Effector memory CD8-positive, alpha-beta T cell (primary cell): Measurements from ENCODE around the gene TIMM22.
"Not testable (repeated sequence)": the region's sequence is repeated elsewhere in the genome, so short reads cannot be mapped to it uniquely, and the experiment has no call there.

Source experiments
- ATAC-seq: fragments of 150-1000 bp; cut with Tn5 transposase; replicated peaks from 2 replicates; pipeline ENCODE4 v1.10.0; 2021; ENCODE audit warnings: mild to moderate bottlenecking, moderate library complexity
- DNase-seq, 3 experiments: peaks; one replicate each; pipeline ENCODE4 v3.0.0; 2021
- H3K27ac Mint-ChIP-seq, 2 donors: one replicate each; pipeline ENCODE4 v1.8.0; 2022; ENCODE audit warnings: mild to moderate bottlenecking in 2 of 2, mixed read lengths in 2 of 2, moderate library complexity in 2 of 2
- H3K27me3 Mint-ChIP-seq, 2 donors: one replicate each; pipeline ENCODE4 v1.8.0; 2022; ENCODE audit warnings: mixed read lengths in 2 of 2
- H3K36me3 Mint-ChIP-seq: one replicate; pipeline ENCODE4 v1.8.0; 2022; ENCODE audit warnings: mild to moderate bottlenecking, moderate library complexity, mixed read lengths; ENCODE audit not compliant: insufficient read depth
- H3K4me1 Mint-ChIP-seq, 2 donors: one replicate each; pipeline ENCODE4 v1.8.0; 2022; ENCODE audit warnings: low read depth in 2 of 2, mixed read lengths in 2 of 2
- H3K4me3 Mint-ChIP-seq, 2 donors: one replicate each; pipeline ENCODE4 v1.8.0; 2022; ENCODE audit warnings: mild to moderate bottlenecking in 2 of 2, mixed read lengths in 2 of 2, moderate library complexity in 2 of 2
- H3K9me3 Mint-ChIP-seq, 2 donors: one replicate each; pipeline ENCODE4 v1.8.0; 2022; ENCODE audit warnings: mixed read lengths in 2 of 2
- total RNA-seq, 9 experiments: gene quantifications; one replicate each; lab custom pipeline; 2026; lab: John Stamatoyannopoulos, UW

Gene TIMM22
- 9.5 to 38.1 (median 23.7) reads per million in 9 experiments for total RNA-seq

DNA sequence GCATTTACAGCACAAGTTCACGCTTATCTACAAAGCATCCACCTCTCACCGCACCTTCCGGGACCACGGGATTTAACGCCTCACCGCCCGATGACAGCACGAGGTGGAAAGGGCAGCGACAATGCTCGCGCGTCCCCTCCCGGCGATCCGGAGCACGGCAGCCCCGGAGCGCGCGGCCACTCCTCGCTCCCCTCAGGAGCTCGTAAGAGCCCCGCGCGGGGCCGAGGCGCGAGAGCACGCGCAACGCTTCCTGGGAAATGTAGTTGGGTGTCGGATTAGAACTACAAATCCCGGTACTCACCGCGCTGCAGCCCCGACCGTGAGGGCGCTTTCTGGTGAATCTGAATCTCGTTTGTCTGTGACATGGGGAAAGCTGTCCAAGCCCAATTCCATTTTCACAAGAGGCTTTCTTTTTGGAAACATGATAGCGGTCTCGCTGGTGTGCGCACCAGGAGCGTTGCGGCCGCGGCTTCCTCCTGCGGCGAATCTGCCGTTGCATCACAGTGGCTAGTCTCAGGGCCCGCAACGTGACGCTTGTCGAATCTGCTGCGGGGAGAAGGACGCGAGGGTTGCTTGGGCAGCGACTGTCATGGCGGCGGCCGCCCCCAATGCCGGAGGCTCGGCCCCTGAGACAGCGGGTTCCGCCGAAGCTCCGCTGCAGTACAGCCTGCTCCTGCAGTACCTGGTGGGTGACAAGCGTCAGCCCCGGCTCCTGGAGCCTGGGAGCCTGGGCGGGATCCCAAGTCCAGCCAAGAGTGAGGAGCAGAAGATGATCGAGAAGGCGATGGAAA lies at the start of gene TIMM22:
Gene TIMM22, plus strand, starts transcription at position 576 of the 791 bp plus-strand sequence. Its CDS starts 14 bp downstream, at position 590.
- ATAC-seq: peak; percentile 89
- H3K9me3 Mint-ChIP-seq: peaks cover 0 to 17% of the 10 kb centered on the region in 2 donors
- H3K36me3 Mint-ChIP-seq: peaks cover 41% of the 10 kb centered on the region
- peak within 1 kb of the TSS; percentile 90 to 97 for H3K27ac Mint-ChIP-seq
- H3K27me3 Mint-ChIP-seq: no peaks in the 10 kb centered on the region
- peak within 1 kb of the TSS; percentile 95 to 97 for H3K4me3 Mint-ChIP-seq
- peak; percentile 91 to 92 (median 92) for DNase-seq
- H3K4me1 Mint-ChIP-seq: peaks cover 18 to 20% of the 10 kb centered on the region in 2 donors

DNA sequence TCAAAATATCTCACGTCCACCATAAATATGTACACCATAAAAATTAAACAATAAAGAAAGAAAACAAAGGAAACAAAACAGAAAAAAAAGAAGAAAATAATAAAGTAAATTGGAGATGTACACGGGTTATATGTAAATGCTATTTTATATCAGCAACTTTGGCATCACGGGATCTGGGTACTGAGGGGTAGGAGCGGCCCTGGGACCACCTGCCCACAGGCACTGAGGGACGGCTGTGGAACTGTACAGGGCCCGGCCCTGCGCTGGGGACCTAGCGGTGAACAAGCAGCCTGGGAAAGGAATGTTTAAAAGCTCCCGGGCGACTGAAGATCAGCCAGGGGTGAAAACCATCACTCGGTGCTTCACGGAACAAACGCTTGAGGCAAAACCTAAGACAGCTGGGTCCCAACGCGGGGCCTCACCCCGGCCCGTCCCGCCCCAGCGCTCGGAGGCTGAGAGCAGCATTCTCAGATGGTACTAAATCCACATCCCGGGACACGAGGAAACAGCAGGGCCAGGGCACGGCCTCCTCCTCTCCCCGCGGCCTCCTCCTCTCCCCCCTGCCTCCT lies 48.6 kb upstream of the TIMM22 start:
- Mint-ChIP-seq H3K27me3 (peaks cover 18 to 23% of the 10 kb centered on the region in 2 donors), H3K36me3 (no peaks in the 10 kb centered on the region), H3K4me3 (no peak overlapping the region), H3K27ac (no peak overlapping the region), H3K4me1 (no peaks in the 10 kb centered on the region), H3K9me3 (no peaks in the 10 kb centered on the region)
- no peak for DNase-seq
- ATAC-seq: no peak

GRCh38 chr17:949623-950303 lies 47.2 kb upstream of the TIMM22 start:
- Mint-ChIP-seq H3K4me3 (no peak overlapping the region), H3K27me3 (peaks cover 18 to 30% of the 10 kb centered on the region in 2 donors), H3K9me3 (no peaks in the 10 kb centered on the region), H3K4me1 (no peaks in the 10 kb centered on the region), H3K36me3 (no peaks in the 10 kb centered on the region), H3K27ac (no peak overlapping the region)
- no peak for ATAC-seq
- DNase-seq: no peak

- ATAC-seq: no peak
- H3K27me3 Mint-ChIP-seq: peaks cover 18 to 32% of the 10 kb centered on the region in 2 donors
- no peaks in the 10 kb centered on the region for H3K36me3 Mint-ChIP-seq
- H3K4me1 Mint-ChIP-seq: no peaks in the 10 kb centered on the region
- H3K9me3 Mint-ChIP-seq: no peaks in the 10 kb centered on the region
- DNase-seq: no peak
- no peak overlapping the region for H3K4me3 Mint-ChIP-seq
- no peak overlapping the region for H3K27ac Mint-ChIP-seq
Measured at GRCh38 chr17:951325-952132, 45.4 kb upstream of the TIMM22 start.

DNA sequence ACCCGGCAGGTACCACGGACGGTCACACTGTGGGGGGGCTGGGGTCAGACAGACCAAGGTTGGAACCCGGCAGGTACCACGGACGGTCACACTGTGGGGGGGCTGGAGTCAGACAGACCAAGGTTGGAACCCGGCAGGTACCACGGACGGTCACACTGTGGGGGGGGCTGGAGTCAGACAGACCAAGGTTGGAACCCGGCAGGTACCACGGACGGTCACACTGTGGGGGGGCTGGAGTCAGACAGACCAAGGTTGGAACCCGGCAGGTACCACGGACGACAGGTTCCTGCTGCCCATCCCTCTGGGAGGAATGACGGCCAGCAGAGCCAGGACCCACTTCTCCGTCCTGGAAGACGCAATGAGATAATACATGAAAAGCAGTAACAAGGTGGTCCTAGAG lies 44.3 kb upstream of the TIMM22 start:
- H3K27ac Mint-ChIP-seq, H3K4me1 Mint-ChIP-seq, H3K36me3 Mint-ChIP-seq, H3K4me3 Mint-ChIP-seq, ATAC-seq, H3K9me3 Mint-ChIP-seq, DNase-seq: not testable (repeated sequence)
- peaks cover 18 to 40% of the 10 kb centered on the region in 2 donors for H3K27me3 Mint-ChIP-seq

DNA sequence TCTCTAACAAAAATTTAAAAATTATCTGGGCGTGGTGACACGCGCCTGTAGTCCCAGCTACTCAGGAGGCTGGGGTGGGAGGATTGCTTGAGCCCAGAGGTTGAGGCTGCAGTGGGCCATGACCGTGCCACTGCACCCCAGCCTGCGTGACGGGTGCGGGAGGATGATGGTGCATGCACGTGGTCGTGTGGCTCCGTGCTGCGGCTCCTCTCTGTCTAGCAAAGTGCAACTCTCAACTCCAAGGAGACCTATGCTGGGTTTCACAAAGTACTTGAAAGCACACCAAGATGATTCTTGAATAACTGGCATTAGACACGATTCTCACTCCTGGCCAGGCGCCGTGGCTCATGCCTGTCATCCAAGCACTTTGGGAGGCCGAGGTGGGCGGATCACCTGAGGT lies 43.2 kb upstream of the TIMM22 start:
- H3K27ac Mint-ChIP-seq: no peak overlapping the region
- H3K36me3 Mint-ChIP-seq: no peaks in the 10 kb centered on the region
- H3K27me3 Mint-ChIP-seq: peaks cover 25 to 48% of the 10 kb centered on the region in 2 donors
- no peaks in the 10 kb centered on the region for H3K4me1 Mint-ChIP-seq
- no peak for ATAC-seq
- H3K9me3 Mint-ChIP-seq: no peaks in the 10 kb centered on the region
- DNase-seq: no peak
- H3K4me3 Mint-ChIP-seq: no peak overlapping the region

DNA sequence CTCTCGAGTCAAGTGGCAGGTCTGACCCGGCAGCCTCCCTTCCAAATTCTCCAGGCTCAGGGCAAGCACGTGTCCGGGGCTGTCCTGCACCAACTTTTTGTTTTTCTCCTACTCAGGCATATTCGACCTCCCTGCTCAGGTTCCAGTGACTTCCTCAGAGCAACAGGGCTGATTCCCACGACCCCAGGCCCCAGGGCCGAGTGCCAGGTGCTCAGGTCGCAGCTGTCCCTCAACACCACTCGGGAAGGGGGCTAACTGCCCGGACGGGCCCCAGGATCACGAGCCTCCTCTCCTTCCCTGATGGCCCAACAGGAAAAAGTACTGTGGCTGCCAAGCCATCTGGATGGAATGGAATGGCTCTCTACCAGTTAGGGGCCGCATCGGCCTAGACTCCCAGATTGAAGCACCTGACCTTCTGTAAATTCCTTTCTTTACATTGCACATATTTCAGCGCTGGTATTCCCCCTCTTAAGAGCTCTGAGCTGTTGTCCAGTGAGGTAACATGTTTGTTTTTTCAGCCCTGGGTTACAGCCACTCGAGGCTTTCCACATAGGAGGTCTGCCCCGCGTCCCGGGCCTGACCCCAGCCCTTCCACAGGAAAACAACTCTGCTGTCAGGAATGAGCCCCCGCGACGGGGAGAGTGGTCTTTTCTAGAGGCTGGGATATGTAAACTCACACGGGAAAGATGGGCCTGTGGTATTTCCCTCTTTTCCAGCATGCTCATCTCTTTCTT lies 42.3 kb upstream of the TIMM22 start:
- ATAC-seq: no peak
- Mint-ChIP-seq H3K36me3 (no peaks in the 10 kb centered on the region), H3K9me3 (no peaks in the 10 kb centered on the region), H3K4me1 (no peaks in the 10 kb centered on the region), H3K27ac (no peak overlapping the region), H3K27me3 (peaks cover 25 to 48% of the 10 kb centered on the region in 2 donors), H3K4me3 (no peak overlapping the region)
- no peak for DNase-seq

DNA sequence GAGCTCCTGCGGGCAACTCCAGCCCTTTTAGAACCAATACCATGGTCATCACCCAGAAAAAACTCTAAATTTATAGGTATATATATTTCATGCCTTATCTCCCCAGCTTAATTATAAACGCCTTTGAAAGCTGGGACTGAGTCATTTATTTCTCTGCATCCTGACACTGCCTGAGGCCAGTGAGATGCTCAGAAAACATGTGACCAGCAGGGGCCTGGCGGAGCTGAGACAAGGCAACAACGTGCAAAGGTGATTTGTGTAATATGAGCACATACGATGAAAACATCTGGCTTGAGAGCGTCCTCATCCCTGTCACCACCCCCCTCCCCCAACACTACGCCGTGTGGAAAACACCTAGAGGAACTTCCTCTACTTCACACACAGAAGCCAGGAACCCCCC lies 40.0 kb upstream of the TIMM22 start:
- no peak for ATAC-seq
- Mint-ChIP-seq H3K4me3 (no peak overlapping the region), H3K36me3 (peaks cover 3% of the 10 kb centered on the region), H3K4me1 (no peaks in the 10 kb centered on the region), H3K27ac (no peak overlapping the region), H3K9me3 (no peaks in the 10 kb centered on the region), H3K27me3 (peaks cover 16 to 37% of the 10 kb centered on the region in 2 donors)
- DNase-seq: no peak

- no peaks in the 10 kb centered on the region for H3K4me1 Mint-ChIP-seq
- no peak overlapping the region for H3K27ac Mint-ChIP-seq
- H3K4me3 Mint-ChIP-seq: no peak overlapping the region
- ATAC-seq (no peak), DNase-seq (no peak)
- H3K9me3 Mint-ChIP-seq: no peaks in the 10 kb centered on the region
- peaks cover 3% of the 10 kb centered on the region for H3K36me3 Mint-ChIP-seq
- peaks cover 19 to 44% of the 10 kb centered on the region in 2 donors for H3K27me3 Mint-ChIP-seq
Measured at GRCh38 chr17:957856-958421, 39.0 kb upstream of the TIMM22 start.

GRCh38 chr17:958712-959451 lies 38.0 kb upstream of the TIMM22 start:
- peaks cover 3% of the 10 kb centered on the region for H3K36me3 Mint-ChIP-seq
- H3K4me1 Mint-ChIP-seq: no peaks in the 10 kb centered on the region
- no peak overlapping the region for H3K4me3 Mint-ChIP-seq
- peaks cover 19 to 49% of the 10 kb centered on the region in 2 donors for H3K27me3 Mint-ChIP-seq
- DNase-seq (no peak), ATAC-seq (no peak)
- H3K27ac Mint-ChIP-seq: no peak overlapping the region
- no peaks in the 10 kb centered on the region for H3K9me3 Mint-ChIP-seq

DNA sequence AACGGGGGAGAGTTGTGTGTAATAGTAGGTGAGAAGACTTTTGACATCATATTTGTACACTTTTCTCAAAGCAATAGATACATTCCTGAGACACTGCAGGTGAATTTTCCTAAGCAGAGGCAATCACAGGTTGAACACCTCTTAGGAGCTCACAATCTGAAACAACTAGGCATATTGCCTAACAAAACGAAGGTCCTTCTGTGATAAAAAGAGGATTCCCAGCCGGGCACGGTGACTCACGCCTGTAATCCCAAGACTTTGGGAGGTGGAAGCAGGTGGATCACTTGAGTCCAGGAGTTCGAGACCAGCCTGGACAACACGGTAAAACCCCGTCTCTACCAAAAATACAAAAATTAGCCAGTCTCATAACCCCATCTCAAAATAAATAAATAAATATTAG lies 34.8 kb upstream of the TIMM22 start:
- no peak for ATAC-seq
- Mint-ChIP-seq H3K27me3 (peaks cover 27 to 58% of the 10 kb centered on the region in 2 donors), H3K4me1 (no peaks in the 10 kb centered on the region), H3K36me3 (peaks cover 3% of the 10 kb centered on the region), H3K9me3 (no peaks in the 10 kb centered on the region), H3K4me3 (no peak overlapping the region), H3K27ac (no peak overlapping the region)
- no peak for DNase-seq

GRCh38 chr17:962670-963069 lies 34.3 kb upstream of the TIMM22 start:
- Mint-ChIP-seq H3K27ac (no peak overlapping the region), H3K9me3 (no peaks in the 10 kb centered on the region), H3K4me3 (no peak overlapping the region), H3K27me3 (peaks cover 31 to 58% of the 10 kb centered on the region in 2 donors), H3K4me1 (no peaks in the 10 kb centered on the region), H3K36me3 (peaks cover 3% of the 10 kb centered on the region)
- ATAC-seq (no peak), DNase-seq (no peak)
